ENCODE data around the gene HNRNPL. TPM values are rescaled to one million over a fixed set of nuclear protein-coding genes. Genes with fewer than 3 reads are reported as not detected.
"Not testable (repeated sequence)": the region's sequence is repeated elsewhere in the genome, so short reads cannot be mapped to it uniquely, and the experiment has no call there.

Gene HNRNPL
- polyA plus RNA-seq, 1 experiment, result 316 TPM

- TF ChIP-seq CTCF (IDR thresholded peaks at IDR 0.05; ENCODE audit: low read depth, low read length), result no peak
- POLR2A ChIA-PET, result interaction anchor here (0.7 kb wide), 1 partner anchor 20 kb away, joined by 5 read pairs; the partner anchor contains the start of gene CCER2
- Histone ChIP-seq H3K9me3 (ENCODE audit: control insufficient read depth, insufficient read depth, low read length) (no peaks in the 10 kb centered on the region), H3K27me3 (ENCODE audit: control insufficient read depth, insufficient read depth, low read length) (no peaks in the 10 kb centered on the region), H3K27ac (ENCODE audit: low read depth, low read length) (no peak overlapping the region), H3K4me3 (ENCODE audit: low read depth, low read length) (no peak overlapping the region)
- no peak for DNase-seq (ENCODE audit: low read depth, low spot score)
- CTCF ChIA-PET, result interaction anchor here (0.7 kb wide), 1 partner anchor 167 kb away, joined by 3 read pairs; no protein-coding TSS in a partner anchor
These were observed 42.0 kb upstream of the HNRNPL start for GRCh38 chr19:38891771-38892170.

GRCh38 chr19:38890686-38891085 lies 40.9 kb upstream of the HNRNPL start:
- DNase-seq (ENCODE audit: low read depth, low spot score), result no peak
- Histone ChIP-seq H3K27me3 (ENCODE audit: control insufficient read depth, insufficient read depth, low read length) (no peaks in the 10 kb centered on the region), H3K9me3 (ENCODE audit: control insufficient read depth, insufficient read depth, low read length) (no peaks in the 10 kb centered on the region), H3K27ac (ENCODE audit: low read depth, low read length) (no peak overlapping the region), H3K4me3 (ENCODE audit: low read depth, low read length) (no peak overlapping the region)
- POLR2A ChIA-PET, result interaction anchor here (0.7 kb wide), 1 partner anchor 681 kb away, joined by 7 read pairs; no protein-coding TSS in a partner anchor
- CTCF ChIA-PET, result no interaction called here
- TF ChIP-seq CTCF (IDR thresholded peaks at IDR 0.05; ENCODE audit: low read depth, low read length), result no peak

GRCh38 chr19:38889803-38890202 lies 40.0 kb upstream of the HNRNPL start:
- no peak for TF ChIP-seq CTCF (IDR thresholded peaks at IDR 0.05; ENCODE audit: low read depth, low read length)
- DNase-seq (ENCODE audit: low read depth, low spot score), result no peak
- CTCF ChIA-PET, result no interaction called here
- no peaks in the 10 kb centered on the region for H3K9me3 ChIP-seq (ENCODE audit: control insufficient read depth, insufficient read depth, low read length)
- POLR2A ChIA-PET, result interaction anchor here (0.7 kb wide), 1 partner anchor 680 kb away, joined by 7 read pairs; no protein-coding TSS in a partner anchor
- no peak overlapping the region for H3K27ac ChIP-seq (ENCODE audit: low read depth, low read length)
- no peak overlapping the region for H3K4me3 ChIP-seq (ENCODE audit: low read depth, low read length)
- H3K27me3 ChIP-seq (ENCODE audit: control insufficient read depth, insufficient read depth, low read length), result no peaks in the 10 kb centered on the region

- H3K27ac ChIP-seq (ENCODE audit: low read depth, low read length), result no peak overlapping the region
- H3K4me3 ChIP-seq (ENCODE audit: low read depth, low read length), result no peak overlapping the region
- no peaks in the 10 kb centered on the region for H3K9me3 ChIP-seq (ENCODE audit: control insufficient read depth, insufficient read depth, low read length)
- POLR2A ChIA-PET, result no interaction called here
- TF ChIP-seq CTCF (IDR thresholded peaks at IDR 0.05; ENCODE audit: low read depth, low read length), result no peak
- CTCF ChIA-PET, result interaction anchor here (1.3 to 1.4 kb wide), 2 partner anchors 13 to 254 kb away, joined by 3 to 5 read pairs; no protein-coding TSS in a partner anchor
- DNase-seq (ENCODE audit: low read depth, low spot score), result no peak
- no peaks in the 10 kb centered on the region for H3K27me3 ChIP-seq (ENCODE audit: control insufficient read depth, insufficient read depth, low read length)
These were observed 39.1 kb upstream of the HNRNPL start for GRCh38 chr19:38888876-38889275.

GRCh38 chr19:38884691-38885090 lies 34.9 kb upstream of the HNRNPL start:
- H3K9me3 ChIP-seq (ENCODE audit: control insufficient read depth, insufficient read depth, low read length); H3K4me3 ChIP-seq (ENCODE audit: low read depth, low read length); DNase-seq (ENCODE audit: low read depth, low spot score); H3K27me3 ChIP-seq (ENCODE audit: control insufficient read depth, insufficient read depth, low read length); H3K27ac ChIP-seq (ENCODE audit: low read depth, low read length); POLR2A ChIA-PET: not testable (repeated sequence)
- CTCF ChIA-PET, result interaction anchor here (0.8 kb wide), 1 partner anchor 15 kb away, joined by 3 read pairs; no protein-coding TSS in a partner anchor

All from AG04450 (cell line).